NCI-H774 (cell line): ENCODE measurements around the gene HRG.
"Not testable (repeated sequence)": the region's sequence is repeated elsewhere in the genome, so short reads cannot be mapped to it uniquely, and the experiment has no call there.

Experiments used
- DNase-seq: peaks from one replicate; lab custom pipeline; 2025; lab: John Stamatoyannopoulos, UW

HRG gene

GRCh38 chr3:186682812-186683211 is 17.0 kb downstream of the HRG start:
- DNase-seq, result no peak

DNA sequence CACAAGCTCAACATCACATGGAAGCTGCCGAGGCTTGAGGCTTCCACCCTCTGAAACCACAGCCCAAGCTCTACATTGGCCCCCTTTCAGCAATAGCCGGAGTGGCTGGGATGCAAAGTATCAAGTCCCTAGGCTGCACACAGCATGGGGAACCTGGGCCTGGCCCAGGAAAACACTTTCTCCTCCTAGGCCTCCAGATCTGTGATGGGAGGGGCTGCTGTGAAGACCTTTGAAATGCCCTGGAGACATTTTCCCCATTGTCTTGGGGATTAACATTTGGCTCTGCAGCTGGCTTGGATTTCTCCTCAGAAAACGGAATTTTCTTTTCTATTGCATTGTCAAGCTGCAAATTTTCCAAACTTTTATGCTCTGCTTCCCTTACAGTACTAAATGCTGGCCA is 18.2 kb downstream of the HRG start:
- DNase-seq, result no peak

GRCh38 chr3:186686475-186686874 is 20.7 kb downstream of the HRG start:
- DNase-seq, result not testable (repeated sequence)

DNA sequence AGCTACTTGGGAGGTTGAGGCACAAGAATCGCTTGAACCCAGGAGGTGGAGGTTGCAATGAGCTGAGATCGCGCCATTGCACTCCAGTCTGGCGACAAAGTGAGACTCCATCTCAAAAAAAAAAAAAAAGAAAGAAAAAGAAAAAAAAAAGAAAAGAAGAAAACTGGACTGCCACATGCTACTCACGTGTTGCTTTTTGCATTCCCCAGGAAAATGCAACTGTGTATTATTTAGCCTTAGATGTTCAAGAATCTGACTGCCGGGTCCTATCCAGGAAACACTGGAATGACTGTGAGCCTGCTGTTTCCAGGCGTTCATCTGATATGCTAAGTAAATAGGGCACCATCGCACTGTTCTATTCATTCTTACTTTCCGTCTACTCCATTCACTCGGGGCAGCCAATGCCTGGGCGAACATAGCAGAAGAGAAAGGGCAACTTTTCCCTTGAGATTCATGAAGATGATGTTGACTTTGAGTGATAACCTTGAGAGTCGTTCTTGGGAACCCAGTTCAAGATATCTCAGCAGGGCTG is 21.4 kb downstream of the HRG start:
- no peak for DNase-seq

- not testable (repeated sequence) for DNase-seq
Observed at GRCh38 chr3:186690304-186690703, 24.5 kb downstream of the HRG start.

- DNase-seq, result no peak
Observed at GRCh38 chr3:186691676-186692075, 25.9 kb downstream of the HRG start.

DNA sequence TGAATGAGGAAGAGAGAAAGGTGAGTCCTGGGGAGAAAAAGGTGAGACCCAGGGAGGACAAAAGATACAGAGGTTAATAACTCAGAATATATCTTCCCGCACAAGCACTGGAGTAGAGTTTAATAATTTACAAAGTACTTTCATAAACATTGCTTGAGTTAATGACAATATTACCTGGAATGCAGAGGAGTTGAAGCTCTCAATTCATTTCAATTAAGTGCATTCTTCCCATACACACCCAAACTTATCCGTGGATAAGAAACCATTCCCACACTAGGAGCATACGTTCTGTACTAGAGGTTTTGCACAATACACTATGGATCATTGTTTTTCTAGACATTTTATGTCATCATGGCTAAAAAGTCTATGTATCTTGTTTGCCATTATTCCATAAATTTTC is 28.0 kb downstream of the HRG start:
- no peak for DNase-seq

DNA sequence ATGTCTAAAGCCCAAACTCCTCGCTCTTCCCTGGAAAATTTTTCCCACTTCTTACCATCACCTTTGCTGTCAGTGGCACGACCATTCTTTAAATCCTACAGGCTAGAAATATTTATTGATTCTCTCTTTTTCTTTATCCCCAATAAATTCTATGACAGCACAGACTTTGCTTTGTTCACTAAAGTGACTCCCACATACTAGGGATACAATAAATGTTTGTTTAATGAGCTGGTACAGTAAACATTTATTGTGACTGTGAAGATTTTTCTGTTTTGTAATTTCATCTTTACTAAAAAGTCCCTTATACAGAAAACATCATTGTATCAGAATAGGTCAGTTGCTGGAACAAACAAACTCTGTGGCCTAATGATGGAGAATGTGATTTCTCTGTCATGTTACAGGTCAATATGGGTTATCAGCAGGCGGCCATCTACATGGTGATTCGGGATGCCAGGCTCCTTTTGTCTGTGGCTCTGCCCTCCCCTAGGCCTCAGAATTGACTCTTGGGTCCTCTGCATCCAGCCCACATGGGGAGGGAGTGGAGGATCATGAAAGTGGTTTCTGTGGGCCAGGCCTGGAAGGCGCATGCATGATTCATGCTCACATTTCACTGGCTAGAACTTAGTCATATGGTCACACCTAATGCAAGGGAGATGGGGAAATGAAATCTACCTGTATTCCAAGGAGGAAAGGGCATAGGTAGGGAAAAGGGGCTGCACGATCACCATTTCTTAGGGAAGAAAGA is 28.6 kb downstream of the HRG start:
- no peak for DNase-seq

GRCh38 chr3:186696522-186696921 is 30.7 kb downstream of the HRG start:
- no peak for DNase-seq

GRCh38 chr3:186697510-186697909 is 31.7 kb downstream of the HRG start:
- DNase-seq, result no peak

- DNase-seq, result no peak
Observed at GRCh38 chr3:186700267-186700666, 34.5 kb downstream of the HRG start.

DNA sequence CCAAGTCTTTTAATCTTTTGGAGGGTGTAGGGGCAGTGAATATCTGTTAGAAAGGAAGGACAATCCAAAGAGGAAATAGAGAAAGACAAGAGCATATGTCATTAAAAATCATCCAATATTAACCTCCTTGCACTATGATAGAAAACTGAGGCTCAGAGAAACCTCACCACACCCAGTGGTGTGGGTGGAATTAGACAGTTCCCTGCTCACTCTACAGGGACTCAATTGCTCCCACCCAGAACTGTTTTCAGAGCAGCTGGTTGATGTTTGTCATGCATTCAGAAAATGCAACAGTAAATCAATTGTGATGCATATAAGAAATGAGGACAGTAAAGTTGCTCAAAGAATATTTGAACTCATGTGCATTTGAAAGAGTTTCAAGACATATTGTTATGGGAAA is 36.6 kb downstream of the HRG start:
- not testable (repeated sequence) for DNase-seq

GRCh38 chr3:186705882-186706780 is 40.3 kb downstream of the HRG start:
- no peak for DNase-seq

- no peak for DNase-seq
Observed at GRCh38 chr3:186708983-186709679, 43.3 kb downstream of the HRG start.

DNA sequence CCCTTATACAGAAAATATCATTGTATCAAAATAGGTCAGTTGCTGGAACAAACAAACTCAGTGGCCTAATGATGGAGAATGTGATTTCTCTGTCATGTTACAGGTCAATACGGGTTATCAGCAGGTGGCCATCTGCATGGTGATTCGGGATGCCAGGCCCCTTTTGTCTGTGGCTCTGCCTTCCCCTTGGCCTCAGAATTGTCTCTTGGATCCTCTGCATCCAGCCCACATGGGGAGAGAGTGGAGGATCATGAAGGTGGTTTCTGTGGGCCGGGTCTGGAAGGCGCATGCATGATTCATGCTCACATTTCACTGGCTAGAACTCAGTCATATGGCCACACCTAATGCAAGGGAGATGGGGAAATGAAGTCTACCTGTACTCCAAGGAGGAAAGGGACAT is 44.9 kb downstream of the HRG start:
- DNase-seq, result not testable (repeated sequence)

GRCh38 chr3:186713499-186713898 is 47.7 kb downstream of the HRG start:
- no peak for DNase-seq

DNA sequence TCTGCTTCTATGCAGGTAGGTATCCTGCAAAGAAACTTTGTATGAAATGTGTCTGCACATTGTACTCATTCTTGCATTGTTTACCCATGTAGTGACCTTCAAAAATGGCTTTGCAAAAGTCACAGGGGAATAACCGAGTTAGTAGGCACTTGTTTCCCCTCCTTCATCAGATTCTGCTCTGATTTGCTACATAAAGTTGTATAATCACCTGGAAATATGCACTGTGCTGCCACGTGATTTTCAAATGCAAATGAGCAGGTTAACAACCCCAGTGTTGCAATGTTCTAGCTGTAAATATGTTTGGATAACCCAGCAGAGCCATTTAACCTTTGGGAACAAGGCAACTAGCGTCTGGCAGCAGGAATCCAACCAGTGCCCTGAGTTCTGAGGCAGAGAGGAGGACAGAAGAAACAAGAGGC is 51.2 kb downstream of the HRG start, which contains the start of gene KNG1:
Gene KNG1 (plus strand): TSS at position 321 of the 419 bp plus-strand sequence. CDS start 184 bp downstream, outside the sequence.
- DNase-seq, result no peak

- DNase-seq, result no peak
Observed at GRCh38 chr3:186719945-186720739, 54.3 kb downstream of the HRG start.

GRCh38 chr3:186722457-186722856 is 56.6 kb downstream of the HRG start:
- DNase-seq, result no peak

GRCh38 chr3:186724911-186725310 is 59.1 kb downstream of the HRG start:
- no peak for DNase-seq
